GM18867 (cell line): ENCODE results near the gene ATP6V0E2.
"Not testable (repeated sequence)": the region's sequence is repeated elsewhere in the genome, so short reads cannot be mapped to it uniquely, and the experiment has no call there.

Source experiments
- ATAC-seq: cut with Tn5 transposase; IDR thresholded peaks from one replicate; pipeline ENCODE4 v1.9.1; 2021; ENCODE audit warnings: mild to moderate bottlenecking, moderate library complexity; ENCODE audit not compliant: unreplicated experiment

The ATP6V0E2 gene

GRCh38 chr7:149873074-149873969 is at the start of gene ATP6V0E2:
Gene ATP6V0E2 (plus strand): TSS chr7:149873969. CDS start chr7:149874066, 97 bp downstream.
- ATAC-seq = peak; percentile 95

- ATAC-seq = no peak
These were observed 49.4 kb upstream of the ATP6V0E2 start for GRCh38 chr7:149824301-149824741.

GRCh38 chr7:149824748-149825566 is 48.8 kb upstream of the ATP6V0E2 start:
- no peak for ATAC-seq

GRCh38 chr7:149825567-149826343 is 48.0 kb upstream of the ATP6V0E2 start:
- no peak for ATAC-seq

GRCh38 chr7:149826344-149827088 is 47.3 kb upstream of the ATP6V0E2 start:
- no peak for ATAC-seq

- no peak for ATAC-seq
These were observed 46.4 kb upstream of the ATP6V0E2 start for GRCh38 chr7:149827089-149827981.

- no peak for ATAC-seq
These were observed 45.1 kb upstream of the ATP6V0E2 start for GRCh38 chr7:149828357-149829309.

GRCh38 chr7:149830527-149830926 is 43.2 kb upstream of the ATP6V0E2 start:
- ATAC-seq = not testable (repeated sequence)

GRCh38 chr7:149830997-149831740 is 42.6 kb upstream of the ATP6V0E2 start:
- no peak for ATAC-seq

- ATAC-seq = no peak
These were observed 42.0 kb upstream of the ATP6V0E2 start for GRCh38 chr7:149831741-149832219.

GRCh38 chr7:149832332-149833041 is 41.3 kb upstream of the ATP6V0E2 start:
- ATAC-seq = no peak

- ATAC-seq = no peak
These were observed 40.2 kb upstream of the ATP6V0E2 start for GRCh38 chr7:149833495-149834130.

GRCh38 chr7:149834601-149835000 is 39.2 kb upstream of the ATP6V0E2 start:
- no peak for ATAC-seq

GRCh38 chr7:149836434-149836833 is 37.3 kb upstream of the ATP6V0E2 start:
- no peak for ATAC-seq

- no peak for ATAC-seq
These were observed 36.1 kb upstream of the ATP6V0E2 start for GRCh38 chr7:149837564-149838223.
